Esophagus muscularis mucosa (tissue), 3 donors: ENCODE data around the gene FRY.

Source experiments
- CTCF ChIP-seq, 3 experiments: fragments of 200-600 bp in 2 of 3; fragments of 450-650 bp in 1 of 3; sonication (generic) in 2 of 3; IDR thresholded peaks; one replicate each; pipeline ENCODE4 v1.5.1; 2017 to 2019; ENCODE audit warnings: antibody characterized with exemption in 3 of 3, mild to moderate bottlenecking in 2 of 3, moderate library complexity in 1 of 3
- EP300 ChIP-seq: sonication (generic); formaldehyde crosslinking; IDR thresholded peaks from one replicate; pipeline ENCODE4 v1.6.1; 2017; ENCODE audit warnings: antibody characterized with exemption

GRCh38 chr13:32033744-32034143 is 2.2 kb downstream of the FRY start:
- no peak for TF ChIP-seq CTCF (IDR thresholded peaks at IDR 0.05)
- TF ChIP-seq EP300 = no peak
